Thyroid gland (tissue), 4 donors: Measurements from ENCODE around the gene C1orf115. TPM values are rescaled to one million over a fixed set of nuclear protein-coding genes. Genes with fewer than 3 reads are reported as not detected.
"Not testable (repeated sequence)": the region's sequence is repeated elsewhere in the genome, so short reads cannot be mapped to it uniquely, and the experiment has no call there.

ENCODE experiments used
- DNase-seq, 2 donors: peaks; one replicate each; pipeline ENCODE4 v3.0.0-alpha.2; 2019
- H3K27ac ChIP-seq, 3 donors: fragments of 200-600 bp; sonication (generic); 1 replicate in 2 of 3; 2 replicates in 1 of 3; pipeline ENCODE4 v1.5.1; 2016 to 2019; ENCODE audit warnings: mild to moderate bottlenecking in 1 of 3, moderate library complexity in 1 of 3
- H3K27me3 ChIP-seq: fragments of 200-600 bp; sonication (generic); one replicate; pipeline ENCODE4 v1.5.1; 2019
- H3K36me3 ChIP-seq, 2 donors: fragments of 200-600 bp; sonication (generic); one replicate each; pipeline ENCODE4 v1.5.1; 2016 to 2019
- H3K4me1 ChIP-seq, 2 donors: fragments of 200-600 bp; sonication (generic); one replicate each; pipeline ENCODE4 v1.5.1; 2017 to 2019
- H3K4me3 ChIP-seq, 3 donors: fragments of 200-600 bp; sonication (generic); replicated peaks in 1 of 3; 1 replicate in 2 of 3; 2 replicates in 1 of 3; pipeline ENCODE4 v1.5.1; 2016; ENCODE audit warnings: mild to moderate bottlenecking in 1 of 3
- H3K9me3 ChIP-seq: fragments of 200-600 bp; sonication (generic); one replicate; pipeline ENCODE4 v1.5.1; 2017
- CTCF ChIP-seq, 6 experiments: fragments of 200-600 bp in 3 of 6; fragments of 450-650 bp in 3 of 6; sonication (generic) in 3 of 6; IDR thresholded peaks; one replicate each; pipeline ENCODE4 v1.5.1; 2016 to 2019; ENCODE audit warnings: antibody characterized with exemption in 6 of 6, mild to moderate bottlenecking in 2 of 6, inconsistent platforms in 1 of 6, moderate library complexity in 1 of 6
- POLR2A ChIP-seq, 2 donors: fragments of 450-650 bp; IDR thresholded peaks; one replicate each; pipeline ENCODE4 v1.6.1; 2017; ENCODE audit warnings: antibody characterized with exemption in 2 of 2, mild to moderate bottlenecking in 2 of 2, moderate library complexity in 1 of 2
- WGBS, 2 donors: methylation state at CpG; one replicate each; pipeline ENCODE4 v1.1.5; 2017; 5-methylcytosine and 5-hydroxymethylcytosine counted together
- intact Hi-C: fragments of 100-400 bp; cut with DNase I; formaldehyde crosslinking; loops from one replicate; pipeline ENCODE4 v1.15.1; 2023
- total RNA-seq, 4 donors: library from RNA; depleted of rRNA; stranded (reverse); fragments of >200 nt; gene quantifications; one replicate each; pipeline ENCODE4 v1.2.3, GENCODE V29; 2016

The C1orf115 gene
- total RNA-seq, 4 donors from 2014 or later, result 24.3 to 41.4 (median 31.1) TPM

- TF ChIP-seq CTCF (IDR thresholded peaks at IDR 0.05) (no peak), POLR2A (IDR thresholded peaks at IDR 0.05) (no peak)
- Histone ChIP-seq H3K36me3 (no peaks in the 10 kb centered on the region), H3K4me1 (peaks cover 0 to 5% of the 10 kb centered on the region in 2 donors), H3K27ac (no peak overlapping the region), H3K4me3 (no peak overlapping the region), H3K9me3 (no peaks in the 10 kb centered on the region), H3K27me3 (no peaks in the 10 kb centered on the region)
- no peak for DNase-seq
- WGBS, 2 donors, result 84 to 96% methylated on average over 9 to 10 of the region's 10 CpGs
- intact Hi-C loops, result no loop called here
These were observed 17.0 kb downstream of the C1orf115 start for GRCh38 chr1:220707160-220707559.

- Histone ChIP-seq H3K4me3 (no peak overlapping the region), H3K9me3 (no peaks in the 10 kb centered on the region), H3K36me3 (no peaks in the 10 kb centered on the region), H3K27me3 (no peaks in the 10 kb centered on the region), H3K27ac (no peak overlapping the region), H3K4me1 (peaks cover 0 to under 1% of the 10 kb centered on the region in 2 donors)
- intact Hi-C loops, result no loop called here
- no peak for TF ChIP-seq CTCF (IDR thresholded peaks at IDR 0.05)
- no peak for TF ChIP-seq POLR2A (IDR thresholded peaks at IDR 0.05)
- DNase-seq, result no peak
- 89 to 97% methylated on average over 4 of the region's 4 CpGs for WGBS, 2 donors
These were observed 18.1 kb downstream of the C1orf115 start for GRCh38 chr1:220708244-220708643.

GRCh38 chr1:220708936-220709801, 19.0 kb downstream of the C1orf115 start:
- H3K27ac ChIP-seq, result no peak overlapping the region
- no peak for DNase-seq
- H3K4me3 ChIP-seq, result no peak overlapping the region
- intact Hi-C loops, result no loop called here
- H3K4me1 ChIP-seq, result no peaks in the 10 kb centered on the region
- H3K27me3 ChIP-seq, result no peaks in the 10 kb centered on the region
- WGBS, 2 donors, result 75% methylated on average over 9 of the region's 9 CpGs
- H3K9me3 ChIP-seq, result no peaks in the 10 kb centered on the region
- no peak for TF ChIP-seq CTCF (IDR thresholded peaks at IDR 0.05)
- no peak for TF ChIP-seq POLR2A (IDR thresholded peaks at IDR 0.05)
- H3K36me3 ChIP-seq, result no peaks in the 10 kb centered on the region

GRCh38 chr1:220710333-220710732, 20.2 kb downstream of the C1orf115 start:
- 79 to 81% methylated on average over 4 of the region's 4 CpGs for WGBS, 2 donors
- Histone ChIP-seq H3K4me1 (no peaks in the 10 kb centered on the region), H3K4me3 (no peak overlapping the region), H3K27ac (no peak overlapping the region), H3K36me3 (no peaks in the 10 kb centered on the region), H3K9me3 (no peaks in the 10 kb centered on the region), H3K27me3 (no peaks in the 10 kb centered on the region)
- TF ChIP-seq POLR2A (IDR thresholded peaks at IDR 0.05) (no peak), CTCF (IDR thresholded peaks at IDR 0.05) (no peak)
- no peak for DNase-seq
- intact Hi-C loops, result no loop called here

GRCh38 chr1:220711056-220711809, 21.1 kb downstream of the C1orf115 start:
- Histone ChIP-seq H3K9me3 (no peaks in the 10 kb centered on the region), H3K4me3 (no peak overlapping the region), H3K36me3 (no peaks in the 10 kb centered on the region), H3K4me1 (no peaks in the 10 kb centered on the region), H3K27me3 (no peaks in the 10 kb centered on the region), H3K27ac (no peak overlapping the region)
- intact Hi-C loops, result no loop called here
- WGBS, 2 donors, result 75 to 79% methylated on average over 9 of the region's 9 CpGs
- TF ChIP-seq CTCF (IDR thresholded peaks at IDR 0.05) (no peak), POLR2A (IDR thresholded peaks at IDR 0.05) (no peak)
- no peak for DNase-seq

GRCh38 chr1:220715986-220716385, 25.8 kb downstream of the C1orf115 start:
- H3K4me1 ChIP-seq, H3K36me3 ChIP-seq, H3K27me3 ChIP-seq, H3K4me3 ChIP-seq, H3K27ac ChIP-seq, DNase-seq, H3K9me3 ChIP-seq, intact Hi-C loops: not testable (repeated sequence)
- WGBS, 2 donors, result 97% methylated on average over 5 of the region's 5 CpGs
